KMS-11 (cell line): Measurements from ENCODE around the gene FAM241B.

ENCODE experiments used
- H2AFZ ChIP-seq: fragments of 200-600 bp; sonication (generic); 2 replicates; pipeline ENCODE4 v1.6.1; 2016; ENCODE audit warnings: antibody characterized with exemption, mixed run types, low read depth
- H3K27ac ChIP-seq: fragments of 200-600 bp; sonication (generic); 2 replicates; pipeline ENCODE4 v1.6.1; 2016; ENCODE audit warnings: mild to moderate bottlenecking, mixed run types
- H3K27me3 ChIP-seq: fragments of 200-600 bp; sonication (generic); 2 replicates; pipeline ENCODE4 v1.6.1; 2017; ENCODE audit warnings: mild to moderate bottlenecking, low read depth, mixed run types, moderate library complexity; ENCODE audit not compliant: insufficient read depth
- H3K36me3 ChIP-seq: fragments of 200-600 bp; sonication (generic); 2 replicates; pipeline ENCODE4 v1.6.1; 2017; ENCODE audit warnings: mild to moderate bottlenecking, mixed run types; ENCODE audit not compliant: insufficient read depth
- H3K4me1 ChIP-seq: fragments of 200-600 bp; sonication (generic); 2 replicates; pipeline ENCODE4 v1.6.1; 2016; ENCODE audit warnings: mild to moderate bottlenecking, low read depth, mixed run types; ENCODE audit not compliant: poor library complexity, severe bottlenecking
- H3K4me2 ChIP-seq: fragments of 200-600 bp; sonication (generic); 2 replicates; pipeline ENCODE4 v1.7.0; 2016; ENCODE audit warnings: mild to moderate bottlenecking, mixed run types
- H3K4me3 ChIP-seq: fragments of 200-600 bp; sonication (generic); IDR thresholded peaks from 2 replicates; pipeline ENCODE4 v1.6.1; 2017; ENCODE audit warnings: low read depth, low read length, mixed read lengths; ENCODE audit not compliant: insufficient read depth
- H3K79me2 ChIP-seq: fragments of 200-600 bp; sonication (generic); 2 replicates; pipeline ENCODE4 v1.6.1; 2016; ENCODE audit warnings: low read depth, mixed run types; ENCODE audit not compliant: insufficient read depth
- H3K9ac ChIP-seq: fragments of 200-600 bp; sonication (generic); 2 replicates; pipeline ENCODE4 v1.6.1; 2016; ENCODE audit warnings: mild to moderate bottlenecking, mixed run types
- H4K20me1 ChIP-seq: fragments of 200-600 bp; sonication (generic); 2 replicates; pipeline ENCODE4 v1.6.1; 2016; ENCODE audit warnings: mild to moderate bottlenecking, mixed run types; ENCODE audit not compliant: insufficient read depth
- CTCF ChIP-seq: fragments of 200-600 bp; sonication (generic); conservative IDR thresholded peaks from 2 replicates; pipeline ENCODE4 v1.6.1; 2017; ENCODE audit warnings: low read depth, mild to moderate bottlenecking, antibody characterized with exemption, low read length, moderate library complexity, mixed read lengths

FAM241B gene

GRCh38 chr10:69634759-69635425 is 4.8 kb downstream of the FAM241B start:
- no peaks in the 10 kb centered on the region for H3K27me3 ChIP-seq
- no peak overlapping the region for H3K27ac ChIP-seq
- no peaks in the 10 kb centered on the region for H4K20me1 ChIP-seq
- no peak overlapping the region for H3K9ac ChIP-seq
- no peaks in the 10 kb centered on the region for H3K79me2 ChIP-seq
- no peak overlapping the region for H2AFZ ChIP-seq
- no peaks in the 10 kb centered on the region for H3K4me1 ChIP-seq
- no peak overlapping the region for H3K4me2 ChIP-seq
- no peak for TF ChIP-seq CTCF
- no peaks in the 10 kb centered on the region for H3K36me3 ChIP-seq
- no peak overlapping the region for H3K4me3 ChIP-seq

- no peak overlapping the region for H3K27ac ChIP-seq
Measured at GRCh38 chr10:69635428-69636272, 5.6 kb downstream of the FAM241B start.

DNA sequence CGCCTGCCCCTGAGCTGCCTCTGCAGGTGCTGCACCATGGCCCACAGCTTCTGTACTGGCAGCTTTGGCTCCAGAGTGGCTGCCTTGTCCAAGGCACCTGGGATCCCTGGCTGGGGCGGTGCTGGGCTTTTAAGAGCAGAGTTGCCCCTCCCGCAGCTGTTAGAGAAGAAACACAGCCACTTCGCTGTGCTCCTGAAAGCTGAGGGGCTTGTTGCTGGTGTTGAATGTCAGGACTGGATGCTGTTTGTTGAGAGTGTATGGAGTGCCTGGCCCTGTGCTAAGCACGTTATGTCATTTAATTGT is 6.2 kb downstream of the FAM241B start:
- H3K4me2 ChIP-seq = no peak overlapping the region
- H3K27ac ChIP-seq = no peak overlapping the region
- no peak overlapping the region for H2AFZ ChIP-seq
- H3K27me3 ChIP-seq = no peaks in the 10 kb centered on the region
- H4K20me1 ChIP-seq = no peaks in the 10 kb centered on the region
- H3K4me3 ChIP-seq = no peak overlapping the region
- H3K9ac ChIP-seq = no peak overlapping the region
- no peaks in the 10 kb centered on the region for H3K79me2 ChIP-seq
- TF ChIP-seq CTCF = no peak
- no peaks in the 10 kb centered on the region for H3K4me1 ChIP-seq
- H3K36me3 ChIP-seq = no peaks in the 10 kb centered on the region

More at GRCh38 chr10:69635428-69636272, 5.6 kb downstream of the FAM241B start:
- H2AFZ ChIP-seq = no peak overlapping the region
- H3K9ac ChIP-seq = no peak overlapping the region
- TF ChIP-seq CTCF = no peak
- H3K4me2 ChIP-seq = no peak overlapping the region
- H3K4me1 ChIP-seq = no peaks in the 10 kb centered on the region
- no peaks in the 10 kb centered on the region for H3K36me3 ChIP-seq
- no peaks in the 10 kb centered on the region for H4K20me1 ChIP-seq
- no peaks in the 10 kb centered on the region for H3K27me3 ChIP-seq
- no peak overlapping the region for H3K4me3 ChIP-seq
- H3K79me2 ChIP-seq = no peaks in the 10 kb centered on the region

GRCh38 chr10:69636626-69637605 is 6.9 kb downstream of the FAM241B start:
- Histone ChIP-seq H3K4me2 (no peak overlapping the region), H3K36me3 (no peaks in the 10 kb centered on the region), H4K20me1 (no peaks in the 10 kb centered on the region), H3K4me1 (no peaks in the 10 kb centered on the region), H3K4me3 (no peak overlapping the region), H3K27me3 (peaks cover 3% of the 10 kb centered on the region; the same call in 1 of the 2 replicates), H3K9ac (no peak overlapping the region), H3K79me2 (no peaks in the 10 kb centered on the region), H3K27ac (no peak overlapping the region), H2AFZ (no peak overlapping the region)
- TF ChIP-seq CTCF = no peak
